SK-MEL-5 (cell line): ENCODE measurements around the gene SH2D5. TPM values are rescaled to one million over a fixed set of nuclear protein-coding genes. Genes with fewer than 3 reads are reported as not detected.
A peak's percentile ranks its signal among the peaks of the same experiment; 100 is the strongest.

Experiments used
- DNase-seq: peaks from one replicate; pipeline ENCODE4 v3.0.0-alpha.2; 2016; ENCODE audit warnings: low read depth, low spot score
- in situ Hi-C: cut with HindIII; loops from 2 replicates; pipeline ENCODE4 v1.10.0; 2016; ENCODE audit warnings: low sequenced_read_pairs, high pct_unique_total_duplicates, low pct_unique_long_range_greater_than_20kb
- total RNA-seq: library from RNA; depleted of rRNA; stranded (reverse); fragments of >200 nt; shearing (Covaris generic); gene quantifications from 2 replicates; pipeline ENCODE4 v1.2.3, GENCODE V29; 2014

Gene SH2D5
- total RNA-seq, 1 experiment from 2014 or later = 3.7 TPM

- DNase-seq = no peak
- in situ Hi-C loops = no loop called here
Measured at GRCh38 chr1:20703124-20703756, 29.3 kb downstream of the SH2D5 start.

GRCh38 chr1:20702416-20702815 lies 30.1 kb downstream of the SH2D5 start:
- peak; percentile 41 for DNase-seq
- in situ Hi-C loops = no loop called here

- in situ Hi-C loops = no loop called here
- no peak for DNase-seq
Measured at GRCh38 chr1:20701847-20702246, 30.7 kb downstream of the SH2D5 start.

- in situ Hi-C loops = no loop called here
- no peak for DNase-seq
Measured at GRCh38 chr1:20701446-20701845, 31.1 kb downstream of the SH2D5 start.

DNA sequence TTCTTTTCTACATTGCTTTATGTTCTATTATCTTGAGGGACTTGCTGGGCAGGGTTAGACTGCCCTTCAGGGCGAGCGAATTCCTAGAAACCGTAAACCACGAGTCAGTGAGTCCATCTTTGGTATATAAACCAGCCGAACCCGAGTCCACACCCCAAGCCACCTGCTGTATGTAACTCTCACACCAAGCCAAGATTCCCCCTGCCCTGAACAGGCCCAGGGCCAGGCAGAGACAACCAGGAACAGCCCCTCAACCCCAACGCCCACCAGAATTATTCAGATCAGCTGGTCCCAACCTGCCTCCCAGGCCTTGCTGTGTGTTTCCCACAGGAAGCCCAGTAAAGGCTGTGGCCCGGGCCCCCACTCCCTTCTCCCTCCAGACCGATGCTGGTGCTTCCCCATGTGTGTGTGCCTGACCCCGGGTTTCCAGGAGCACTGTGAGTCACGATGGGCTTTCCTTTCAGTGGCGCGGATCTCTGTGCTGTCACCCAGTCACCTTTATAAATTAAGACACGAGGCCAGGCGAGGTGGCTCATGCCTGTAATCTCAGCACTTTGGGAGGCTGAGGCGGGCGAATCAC lies 31.8 kb downstream of the SH2D5 start:
- in situ Hi-C loops = no loop called here

DNA sequence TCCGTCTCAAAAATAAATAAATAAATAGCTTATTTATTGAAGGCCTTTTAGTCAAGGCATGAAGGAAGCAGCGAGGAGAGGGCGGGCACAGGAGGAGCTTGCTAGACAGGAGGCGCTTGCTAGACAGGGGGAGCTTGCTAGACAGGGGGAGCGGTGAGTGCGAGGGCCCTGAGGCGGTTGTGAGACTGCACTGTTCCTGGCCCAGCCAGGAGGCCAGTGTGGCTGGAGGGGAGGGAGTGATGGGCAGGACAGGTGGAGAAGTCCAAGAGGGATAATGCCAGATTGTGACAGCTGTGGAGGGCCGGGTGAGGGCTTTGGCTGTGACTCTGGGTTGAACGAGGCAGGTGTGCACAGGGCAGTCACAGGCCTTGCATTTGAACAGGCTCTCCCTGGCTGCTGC lies 32.9 kb downstream of the SH2D5 start:
- no peak for DNase-seq
- in situ Hi-C loops = no loop called here

More for the DNA sequence above, 31.8 kb downstream of the SH2D5 start:
- no peak for DNase-seq

DNA sequence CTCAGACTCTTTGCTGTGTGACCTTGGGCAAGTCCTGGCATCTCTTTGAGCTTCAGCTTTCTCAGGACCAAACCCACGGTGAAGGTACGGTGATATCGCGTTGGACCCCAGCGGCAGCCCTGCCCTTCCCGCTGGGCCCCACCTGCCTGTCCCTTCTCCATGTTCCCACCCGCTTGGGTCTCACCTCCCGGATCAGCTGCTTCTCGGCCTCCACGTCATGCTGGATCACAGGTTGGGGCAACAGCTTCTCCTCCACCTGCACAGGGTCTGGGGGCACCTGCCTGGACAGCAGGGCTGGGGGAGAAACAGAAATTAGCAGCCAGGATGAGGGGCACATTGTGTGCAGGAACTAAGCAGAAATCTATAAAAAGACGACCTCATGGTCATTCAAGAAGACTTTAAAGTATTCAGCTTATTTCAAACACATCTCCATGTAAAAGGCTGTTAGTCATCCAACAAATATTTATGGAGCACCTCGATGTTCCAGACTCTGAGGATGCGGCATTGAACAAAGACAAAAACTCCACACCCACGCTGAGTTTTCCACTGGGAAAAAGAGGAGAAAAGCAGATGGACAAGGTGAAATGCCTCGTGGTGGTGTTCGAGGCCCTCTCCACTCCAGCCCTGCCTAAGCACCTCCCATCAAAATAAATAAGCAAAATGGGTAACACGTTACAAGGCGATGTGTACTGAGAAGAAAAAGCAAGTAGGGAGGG lies 34.1 kb downstream of the SH2D5 start:
- DNase-seq = no peak
- in situ Hi-C loops = no loop called here

DNA sequence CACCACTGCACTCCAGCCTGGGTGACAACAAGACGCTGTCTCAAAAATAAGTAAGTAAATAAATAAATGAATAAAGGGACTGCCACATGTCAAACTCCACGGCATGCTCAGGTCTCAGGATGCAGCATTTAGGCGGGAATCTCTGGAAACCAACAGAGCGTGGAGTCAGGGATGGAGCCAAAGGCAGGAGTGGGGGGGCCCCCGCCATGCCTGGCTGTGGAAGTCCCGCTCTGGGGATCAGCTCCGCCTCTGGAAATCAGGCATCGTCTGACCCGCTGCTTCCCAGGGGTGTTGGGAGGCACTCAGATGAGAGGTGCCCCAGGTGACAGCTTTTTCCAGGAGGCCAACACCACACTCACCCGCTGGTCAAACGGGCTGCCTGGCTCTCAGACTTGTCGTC lies 34.9 kb downstream of the SH2D5 start:
- in situ Hi-C loops = no loop called here
- no peak for DNase-seq

DNA sequence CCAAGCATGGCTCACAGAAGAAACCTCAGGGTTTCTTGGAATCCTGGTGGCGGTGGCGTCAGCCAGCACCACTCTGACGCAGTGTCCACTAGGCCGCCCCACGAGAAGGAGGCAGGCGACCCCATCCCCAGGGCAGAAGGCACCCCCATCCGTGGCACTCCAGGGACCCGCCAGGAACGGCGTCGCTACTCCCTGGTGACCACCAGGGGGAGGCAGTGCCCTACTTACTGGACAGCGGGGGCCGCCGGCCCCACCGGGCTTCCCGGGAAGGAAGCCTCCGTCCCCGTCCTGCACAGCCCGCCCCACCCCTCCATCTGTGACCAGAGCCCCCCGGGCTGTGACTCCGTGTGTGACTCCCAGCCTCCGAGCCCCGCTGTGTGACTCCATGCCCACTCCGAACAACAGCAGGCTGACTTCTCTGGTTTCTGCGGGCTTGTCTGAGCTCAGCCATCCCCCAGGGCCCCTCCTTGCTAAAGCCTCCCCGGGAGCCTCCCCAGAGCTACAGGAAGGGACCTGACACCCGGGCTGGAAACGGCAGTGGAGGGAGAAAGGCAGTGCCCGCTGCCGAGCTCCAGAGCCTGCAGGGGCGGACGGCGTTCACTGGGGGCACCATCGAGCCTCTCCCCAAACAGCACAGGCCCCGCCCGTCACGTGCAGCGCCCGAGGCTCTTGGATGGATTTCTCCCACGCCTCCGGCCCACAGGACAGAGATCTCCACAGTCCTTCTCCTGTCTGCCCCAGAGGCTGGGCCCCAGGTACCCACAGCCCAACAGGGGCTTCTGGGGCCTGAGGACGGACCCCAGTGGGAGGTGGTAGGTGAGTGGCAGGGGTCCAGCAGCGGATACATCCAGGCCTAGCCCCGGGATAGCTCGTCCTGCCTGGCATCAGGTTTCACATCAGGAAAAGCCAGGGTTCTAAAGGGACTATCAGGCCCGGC lies 35.8 kb downstream of the SH2D5 start:
- in situ Hi-C loops = no loop called here
- peak; percentile 84 for DNase-seq

DNA sequence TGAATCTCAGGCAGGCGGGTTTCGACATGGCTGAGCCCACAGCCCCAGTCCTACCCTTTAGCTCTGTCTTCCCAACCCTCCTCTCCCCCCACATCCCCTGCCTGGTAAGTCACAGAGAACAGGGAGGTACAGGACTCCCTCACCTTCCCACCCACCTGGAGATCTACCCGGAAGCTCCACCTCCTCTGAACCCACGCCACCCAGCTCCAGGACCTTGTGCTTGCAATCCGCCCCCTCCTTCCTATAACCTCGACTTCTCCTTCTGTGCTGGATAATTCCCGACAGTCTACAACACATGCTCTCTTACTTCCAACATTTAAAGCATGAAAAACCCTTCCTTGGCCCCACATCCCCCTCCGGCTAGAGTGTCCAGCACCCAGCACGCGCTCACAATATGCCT lies 37.0 kb downstream of the SH2D5 start:
- no peak for DNase-seq
- in situ Hi-C loops = no loop called here

- no peak for DNase-seq
- in situ Hi-C loops = no loop called here
Measured at GRCh38 chr1:20693623-20694022, 38.9 kb downstream of the SH2D5 start.

- in situ Hi-C loops = no loop called here
- no peak for DNase-seq
Measured at GRCh38 chr1:20691872-20692271, 40.6 kb downstream of the SH2D5 start.

GRCh38 chr1:20689645-20690056 lies 42.9 kb downstream of the SH2D5 start:
- in situ Hi-C loops = no loop called here
- DNase-seq = no peak

- in situ Hi-C loops = no loop called here
Measured at GRCh38 chr1:20686883-20687725, 45.4 kb downstream of the SH2D5 start.

GRCh38 chr1:20685741-20686140 lies 46.8 kb downstream of the SH2D5 start:
- in situ Hi-C loops = no loop called here
- no peak for DNase-seq

More at GRCh38 chr1:20686883-20687725, 45.4 kb downstream of the SH2D5 start:
- no peak for DNase-seq

- in situ Hi-C loops = no loop called here
- no peak for DNase-seq
Measured at GRCh38 chr1:20685099-20685662, 47.3 kb downstream of the SH2D5 start.

DNA sequence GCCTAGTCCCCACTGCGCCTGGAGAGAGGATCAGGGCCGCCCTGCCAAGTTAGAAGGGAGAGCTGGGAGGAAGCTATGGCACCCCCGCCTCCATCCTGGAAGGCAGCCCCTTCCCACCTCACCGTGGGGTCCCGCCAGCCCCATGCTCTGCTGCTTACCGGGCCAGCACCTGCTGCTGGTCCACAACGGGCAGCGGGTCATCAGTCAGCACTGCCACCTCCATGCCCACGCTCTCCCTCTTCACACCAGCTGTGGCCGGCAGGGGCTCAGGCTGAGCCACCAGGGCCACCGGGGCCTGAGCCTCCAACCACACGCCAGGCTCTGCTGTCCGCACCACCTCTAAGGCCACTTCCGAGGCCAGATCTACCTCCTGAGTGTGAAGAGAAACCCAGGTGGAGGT lies 47.9 kb downstream of the SH2D5 start:
- in situ Hi-C loops = no loop called here

More for the DNA sequence above, 47.9 kb downstream of the SH2D5 start:
- no peak for DNase-seq
